GM08714 (cell line): Measurements from ENCODE around the gene HAUS2.

Source experiments
- H3K4me3 ChIP-seq: fragments of 200-500 bp; sonication (Bioruptor generic); 2 replicates; pipeline ENCODE4 v1.5.1; 2014; ENCODE audit warnings: mild to moderate bottlenecking, low read length, inconsistent platforms
- ZNF274 ChIP-seq: IDR thresholded peaks from 2 replicates; pipeline ENCODE4 v1.6.1; 2012; ENCODE audit warnings: mild to moderate bottlenecking, low read depth, low read length

The HAUS2 gene

DNA sequence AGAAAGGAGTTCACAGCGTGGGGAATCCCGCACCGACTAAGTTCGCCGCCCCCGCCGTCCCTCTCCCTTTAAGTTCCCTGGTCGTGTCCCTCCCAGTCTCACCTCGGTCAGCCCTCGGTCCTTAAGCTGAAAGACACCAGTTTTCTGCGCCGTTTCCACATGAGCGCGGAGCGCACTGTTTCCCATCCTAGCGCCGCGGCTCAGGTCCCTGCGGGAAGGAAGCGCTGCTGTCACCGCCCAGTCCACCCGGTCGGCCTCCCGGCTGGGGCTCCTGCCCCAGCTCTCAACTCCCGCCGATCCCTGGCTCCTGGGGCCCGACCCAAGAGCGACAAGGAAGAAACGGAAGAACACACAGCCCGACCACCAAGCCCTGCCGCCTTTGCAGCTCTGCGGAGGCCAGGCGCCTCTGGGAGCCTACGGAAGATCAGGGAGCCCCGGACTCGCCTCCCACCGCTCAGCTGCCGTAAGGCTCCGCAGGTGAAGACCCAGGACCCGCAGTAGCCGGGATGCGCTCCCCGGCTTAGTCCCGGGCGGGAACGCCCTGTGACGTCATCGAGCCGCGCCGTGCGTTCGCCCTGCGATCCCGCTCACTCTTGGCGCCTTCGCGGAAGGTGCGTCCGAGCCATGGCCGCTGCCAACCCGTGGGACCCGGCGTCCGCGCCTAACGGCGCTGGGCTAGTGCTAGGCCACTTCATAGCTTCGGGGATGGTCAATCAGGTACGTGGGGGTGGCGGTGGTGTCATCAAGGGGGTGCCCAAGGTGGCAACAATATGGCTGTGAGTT is at the start of gene HAUS2, which contains the start of gene LRRC57:
TSS of gene HAUS2 (plus strand) at position 590 of the 783 bp plus-strand sequence. CDS start at position 625, 35 bp downstream.
TSS of gene LRRC57 (minus strand) at position 545 of the 783 bp plus-strand sequence. CDS start at position 186, 359 bp downstream.
- no peak for TF ChIP-seq ZNF274
- H3K4me3 ChIP-seq, result peak within 1 kb of the TSS; percentile 92

DNA sequence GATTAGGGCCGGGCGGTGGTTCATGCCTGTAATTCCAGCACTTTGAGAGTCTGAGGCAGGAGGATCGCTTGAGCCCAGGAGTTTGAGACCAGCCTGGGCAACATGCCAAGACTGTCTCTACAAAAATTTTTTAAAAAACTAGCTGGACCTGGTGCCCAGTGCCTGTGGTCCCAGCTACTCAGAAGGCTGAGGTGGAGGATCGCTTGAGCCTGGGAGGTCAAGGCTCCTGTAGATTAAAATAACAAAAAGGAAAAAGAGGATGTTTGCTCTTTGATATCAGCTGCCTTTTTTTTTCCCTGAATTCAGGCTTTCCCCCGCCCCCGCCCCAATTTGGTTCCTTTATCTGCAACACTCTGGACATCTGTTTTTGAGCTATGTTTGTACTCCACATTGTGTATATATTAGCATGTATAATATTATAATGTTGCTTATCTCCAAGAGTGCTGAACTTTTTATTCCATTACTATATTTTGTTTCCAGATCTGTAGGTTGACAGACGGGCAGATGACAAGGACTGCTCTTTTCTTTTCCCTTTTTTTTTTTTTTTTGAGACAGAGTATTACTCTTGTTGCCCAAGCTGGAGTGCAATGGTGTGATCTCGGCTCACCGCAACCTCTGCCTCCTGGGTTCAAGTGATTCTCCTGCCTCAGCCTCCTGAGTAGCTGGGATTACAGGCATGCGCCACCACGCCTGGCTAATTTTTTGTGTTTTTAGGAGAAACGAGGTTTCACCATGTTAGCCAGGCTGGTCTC is 48.6 kb upstream of the HAUS2 start:
- TF ChIP-seq ZNF274, result no peak
- no peak overlapping the region for H3K4me3 ChIP-seq

GRCh38 chr15:42502477-42502876 is 46.2 kb upstream of the HAUS2 start:
- TF ChIP-seq ZNF274, result no peak
- H3K4me3 ChIP-seq, result no peak overlapping the region

GRCh38 chr15:42503825-42504224 is 44.8 kb upstream of the HAUS2 start:
- H3K4me3 ChIP-seq, result no peak overlapping the region
- TF ChIP-seq ZNF274, result no peak

DNA sequence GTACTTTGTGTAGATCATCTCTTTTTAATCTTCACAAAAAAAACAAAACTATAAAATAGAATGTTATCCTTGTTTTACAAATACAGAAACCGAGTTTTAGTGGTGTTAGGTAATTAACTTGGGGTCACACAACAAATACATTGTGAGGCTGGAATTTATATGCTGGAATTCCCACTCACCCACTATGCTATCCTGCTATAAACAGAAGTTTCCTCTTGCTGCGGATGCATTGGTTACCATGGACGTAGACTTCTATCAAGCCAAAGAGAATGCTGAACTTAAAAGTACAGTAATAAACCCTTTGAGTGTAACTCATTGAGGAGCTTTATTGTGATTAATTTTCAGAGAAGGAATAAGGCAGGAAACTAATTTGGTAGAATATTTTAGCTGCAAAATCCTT is 44.0 kb upstream of the HAUS2 start:
- no peak for TF ChIP-seq ZNF274
- H3K4me3 ChIP-seq, result no peak overlapping the region

GRCh38 chr15:42507514-42507913 is 41.1 kb upstream of the HAUS2 start:
- H3K4me3 ChIP-seq, result no peak overlapping the region
- no peak for TF ChIP-seq ZNF274

DNA sequence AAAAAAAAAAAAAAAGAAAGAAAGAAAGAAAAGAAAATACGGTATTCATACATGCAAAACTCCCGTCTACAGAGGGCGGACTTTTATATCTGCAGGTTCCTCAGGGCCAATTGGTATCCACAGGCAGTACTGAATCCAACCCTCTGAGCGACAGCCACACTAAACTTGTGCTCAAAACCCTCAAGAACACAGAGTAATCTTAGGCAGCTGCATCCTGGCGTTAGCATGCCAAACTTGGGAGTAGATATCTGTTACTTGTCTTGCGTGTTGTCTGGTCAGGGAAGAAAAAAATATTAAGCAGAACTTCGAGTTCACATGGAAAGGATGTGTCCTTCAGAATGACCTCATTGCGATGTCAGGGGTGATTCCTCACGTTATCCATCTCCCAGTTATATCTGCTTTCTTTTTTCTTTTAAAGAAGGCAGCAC is 40.4 kb upstream of the HAUS2 start:
- TF ChIP-seq ZNF274, result no peak
- H3K4me3 ChIP-seq, result no peak overlapping the region

- no peak overlapping the region for H3K4me3 ChIP-seq
- no peak for TF ChIP-seq ZNF274
These were observed 38.2 kb upstream of the HAUS2 start for GRCh38 chr15:42510258-42511006.

- no peak for TF ChIP-seq ZNF274
- H3K4me3 ChIP-seq, result no peak overlapping the region
These were observed 37.6 kb upstream of the HAUS2 start for GRCh38 chr15:42511007-42511391.

- TF ChIP-seq ZNF274, result no peak
- no peak overlapping the region for H3K4me3 ChIP-seq
These were observed 25.3 kb upstream of the HAUS2 start for GRCh38 chr15:42523331-42523730.

DNA sequence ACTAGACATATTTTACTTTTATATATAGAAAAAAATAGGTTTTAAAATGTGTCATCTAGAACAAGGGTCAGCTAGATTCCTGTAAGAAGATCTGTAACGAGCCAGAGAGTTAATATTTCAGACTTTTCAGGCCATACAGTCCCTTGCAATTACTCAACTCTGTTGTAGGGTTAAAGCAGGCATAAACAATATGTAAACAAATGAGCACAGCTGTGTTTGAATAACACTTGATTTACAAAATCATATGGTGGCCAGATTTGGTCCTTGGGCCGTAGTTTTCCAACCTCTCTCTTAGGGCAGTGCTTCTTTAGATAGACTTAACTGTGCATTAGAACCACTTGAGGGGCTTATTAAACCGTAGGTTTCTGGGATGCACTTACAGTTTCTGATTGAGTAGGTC is 19.7 kb upstream of the HAUS2 start:
- H3K4me3 ChIP-seq, result no peak overlapping the region
- TF ChIP-seq ZNF274, result no peak

GRCh38 chr15:42533246-42533645 is 15.4 kb upstream of the HAUS2 start:
- no peak for TF ChIP-seq ZNF274
- H3K4me3 ChIP-seq, result no peak overlapping the region

- TF ChIP-seq ZNF274, result no peak
- H3K4me3 ChIP-seq, result no peak overlapping the region
These were observed 3.6 kb upstream of the HAUS2 start for GRCh38 chr15:42544853-42545629.

- TF ChIP-seq ZNF274, result no peak
- H3K4me3 ChIP-seq, result peak overlapping the region; percentile 92
These were observed 755 bp upstream of the HAUS2 start for GRCh38 chr15:42547918-42548248.
